Measurements from ENCODE around the gene DIRAS2.

The DIRAS2 gene

DNA sequence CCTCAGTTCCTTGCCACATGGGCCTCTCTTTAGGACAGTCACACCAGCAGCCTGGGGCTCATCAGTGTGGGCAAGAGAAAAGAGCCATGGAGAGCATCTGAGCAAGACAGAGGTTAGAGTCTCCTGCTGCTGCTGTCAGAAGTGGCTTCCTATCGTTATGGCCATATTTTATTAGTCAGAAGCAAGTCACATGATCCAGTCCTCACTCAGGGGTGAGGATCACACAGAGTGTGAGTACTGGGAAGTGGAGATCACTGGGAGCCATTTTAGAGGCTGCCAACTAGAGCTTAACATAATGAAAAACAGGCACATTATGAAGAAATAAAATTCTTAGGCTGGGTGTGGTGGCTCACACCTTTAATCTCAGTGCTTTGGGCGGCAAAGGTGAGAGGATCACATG, 62.0 kb downstream of the DIRAS2 start:
- ATAC-seq: no peak
- no peak for TF ChIP-seq ESRRG (CRISPR knock-in tag; IDR thresholded peaks at IDR 0.05)
- TF ChIP-seq, protein P1, sequence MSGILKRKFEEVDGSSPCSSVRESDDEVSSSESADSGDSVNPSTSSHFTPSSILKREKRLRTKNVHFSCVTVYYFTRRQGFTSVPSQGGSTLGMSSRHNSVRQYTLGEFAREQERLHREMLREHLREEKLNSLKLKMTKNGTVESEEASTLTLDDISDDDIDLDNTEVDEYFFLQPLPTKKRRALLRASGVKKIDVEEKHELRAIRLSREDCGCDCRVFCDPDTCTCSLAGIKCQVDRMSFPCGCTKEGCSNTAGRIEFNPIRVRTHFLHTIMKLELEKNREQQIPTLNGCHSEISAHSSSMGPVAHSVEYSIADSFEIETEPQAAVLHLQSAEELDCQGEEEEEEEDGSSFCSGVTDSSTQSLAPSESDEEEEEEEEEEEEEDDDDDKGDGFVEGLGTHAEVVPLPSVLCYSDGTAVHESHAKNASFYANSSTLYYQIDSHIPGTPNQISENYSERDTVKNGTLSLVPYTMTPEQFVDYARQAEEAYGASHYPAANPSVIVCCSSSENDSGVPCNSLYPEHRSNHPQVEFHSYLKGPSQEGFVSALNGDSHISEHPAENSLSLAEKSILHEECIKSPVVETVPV (CRISPR knock-in tag; IDR thresholded peaks at IDR 0.05): no peak
- no peak for TF ChIP-seq OSR1 (CRISPR knock-in tag; IDR thresholded peaks at IDR 0.05)
- TF ChIP-seq TCF4 (CRISPR knock-in tag; IDR thresholded peaks at IDR 0.05; ENCODE audit: borderline replicate concordance): no peak
- no peak for TF ChIP-seq GLIS3 (CRISPR knock-in tag; IDR thresholded peaks at IDR 0.05)
- TF ChIP-seq ISL1 (CRISPR knock-in tag; IDR thresholded peaks at IDR 0.05): no peak
- TF ChIP-seq, protein P2, sequence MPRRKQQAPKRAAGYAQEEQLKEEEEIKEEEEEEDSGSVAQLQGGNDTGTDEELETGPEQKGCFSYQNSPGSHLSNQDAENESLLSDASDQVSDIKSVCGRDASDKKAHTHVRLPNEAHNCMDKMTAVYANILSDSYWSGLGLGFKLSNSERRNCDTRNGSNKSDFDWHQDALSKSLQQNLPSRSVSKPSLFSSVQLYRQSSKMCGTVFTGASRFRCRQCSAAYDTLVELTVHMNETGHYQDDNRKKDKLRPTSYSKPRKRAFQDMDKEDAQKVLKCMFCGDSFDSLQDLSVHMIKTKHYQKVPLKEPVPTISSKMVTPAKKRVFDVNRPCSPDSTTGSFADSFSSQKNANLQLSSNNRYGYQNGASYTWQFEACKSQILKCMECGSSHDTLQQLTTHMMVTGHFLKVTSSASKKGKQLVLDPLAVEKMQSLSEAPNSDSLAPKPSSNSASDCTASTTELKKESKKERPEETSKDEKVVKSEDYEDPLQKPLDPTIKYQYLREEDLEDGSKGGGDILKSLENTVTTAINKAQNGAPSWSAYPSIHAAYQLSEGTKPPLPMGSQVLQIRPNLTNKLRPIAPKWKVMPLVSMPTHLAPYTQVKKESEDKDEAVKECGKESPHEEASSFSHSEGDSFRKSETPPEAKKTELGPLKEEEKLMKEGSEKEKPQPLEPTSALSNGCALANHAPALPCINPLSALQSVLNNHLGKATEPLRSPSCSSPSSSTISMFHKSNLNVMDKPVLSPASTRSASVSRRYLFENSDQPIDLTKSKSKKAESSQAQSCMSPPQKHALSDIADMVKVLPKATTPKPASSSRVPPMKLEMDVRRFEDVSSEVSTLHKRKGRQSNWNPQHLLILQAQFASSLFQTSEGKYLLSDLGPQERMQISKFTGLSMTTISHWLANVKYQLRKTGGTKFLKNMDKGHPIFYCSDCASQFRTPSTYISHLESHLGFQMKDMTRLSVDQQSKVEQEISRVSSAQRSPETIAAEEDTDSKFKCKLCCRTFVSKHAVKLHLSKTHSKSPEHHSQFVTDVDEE (CRISPR knock-in tag; IDR thresholded peaks at IDR 0.05): no peak
- no peak for TF ChIP-seq SNAI2 (CRISPR knock-in tag; IDR thresholded peaks at IDR 0.05)
- TF ChIP-seq ZFP3 (CRISPR knock-in tag; IDR thresholded peaks at IDR 0.05): no peak
- no peak for TF ChIP-seq ZNF8 (CRISPR knock-in tag; IDR thresholded peaks at IDR 0.05)
- TF ChIP-seq ZNF70 (CRISPR knock-in tag; IDR thresholded peaks at IDR 0.05): no peak
- TF ChIP-seq RARB (CRISPR knock-in tag; IDR thresholded peaks at IDR 0.05): no peak
- TF ChIP-seq, protein P3, sequence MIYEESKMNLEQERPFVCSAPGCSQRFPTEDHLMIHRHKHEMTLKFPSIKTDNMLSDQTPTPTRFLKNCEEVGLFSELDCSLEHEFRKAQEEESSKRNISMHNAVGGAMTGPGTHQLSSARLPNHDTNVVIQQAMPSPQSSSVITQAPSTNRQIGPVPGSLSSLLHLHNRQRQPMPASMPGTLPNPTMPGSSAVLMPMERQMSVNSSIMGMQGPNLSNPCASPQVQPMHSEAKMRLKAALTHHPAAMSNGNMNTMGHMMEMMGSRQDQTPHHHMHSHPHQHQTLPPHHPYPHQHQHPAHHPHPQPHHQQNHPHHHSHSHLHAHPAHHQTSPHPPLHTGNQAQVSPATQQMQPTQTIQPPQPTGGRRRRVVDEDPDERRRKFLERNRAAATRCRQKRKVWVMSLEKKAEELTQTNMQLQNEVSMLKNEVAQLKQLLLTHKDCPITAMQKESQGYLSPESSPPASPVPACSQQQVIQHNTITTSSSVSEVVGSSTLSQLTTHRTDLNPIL (CRISPR knock-in tag; IDR thresholded peaks at IDR 0.05; ENCODE audit: low read depth): no peak
- no peak for TF ChIP-seq ZNF565 (CRISPR knock-in tag; conservative IDR thresholded peaks at IDR 0.05; ENCODE audit: low read depth)
- TF ChIP-seq TOX (CRISPR knock-in tag; IDR thresholded peaks at IDR 0.05; ENCODE audit: borderline replicate concordance): no peak
- TF ChIP-seq BACH2 (CRISPR knock-in tag; IDR thresholded peaks at IDR 0.05; ENCODE audit: borderline replicate concordance): no peak
- TF ChIP-seq, protein P4, sequence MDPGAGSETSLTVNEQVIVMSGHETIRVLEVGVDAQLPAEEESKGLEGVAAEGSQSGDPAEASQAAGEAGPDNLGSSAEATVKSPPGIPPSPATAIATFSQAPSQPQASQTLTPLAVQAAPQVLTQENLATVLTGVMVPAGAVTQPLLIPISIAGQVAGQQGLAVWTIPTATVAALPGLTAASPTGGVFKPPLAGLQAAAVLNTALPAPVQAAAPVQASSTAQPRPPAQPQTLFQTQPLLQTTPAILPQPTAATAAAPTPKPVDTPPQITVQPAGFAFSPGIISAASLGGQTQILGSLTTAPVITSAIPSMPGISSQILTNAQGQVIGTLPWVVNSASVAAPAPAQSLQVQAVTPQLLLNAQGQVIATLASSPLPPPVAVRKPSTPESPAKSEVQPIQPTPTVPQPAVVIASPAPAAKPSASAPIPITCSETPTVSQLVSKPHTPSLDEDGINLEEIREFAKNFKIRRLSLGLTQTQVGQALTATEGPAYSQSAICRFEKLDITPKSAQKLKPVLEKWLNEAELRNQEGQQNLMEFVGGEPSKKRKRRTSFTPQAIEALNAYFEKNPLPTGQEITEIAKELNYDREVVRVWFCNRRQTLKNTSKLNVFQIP (CRISPR knock-in tag; IDR thresholded peaks at IDR 0.05; ENCODE audit: borderline replicate concordance, low read depth): no peak
- TF ChIP-seq ZFP30 (CRISPR knock-in tag; IDR thresholded peaks at IDR 0.05): no peak
- TF ChIP-seq, protein P5, sequence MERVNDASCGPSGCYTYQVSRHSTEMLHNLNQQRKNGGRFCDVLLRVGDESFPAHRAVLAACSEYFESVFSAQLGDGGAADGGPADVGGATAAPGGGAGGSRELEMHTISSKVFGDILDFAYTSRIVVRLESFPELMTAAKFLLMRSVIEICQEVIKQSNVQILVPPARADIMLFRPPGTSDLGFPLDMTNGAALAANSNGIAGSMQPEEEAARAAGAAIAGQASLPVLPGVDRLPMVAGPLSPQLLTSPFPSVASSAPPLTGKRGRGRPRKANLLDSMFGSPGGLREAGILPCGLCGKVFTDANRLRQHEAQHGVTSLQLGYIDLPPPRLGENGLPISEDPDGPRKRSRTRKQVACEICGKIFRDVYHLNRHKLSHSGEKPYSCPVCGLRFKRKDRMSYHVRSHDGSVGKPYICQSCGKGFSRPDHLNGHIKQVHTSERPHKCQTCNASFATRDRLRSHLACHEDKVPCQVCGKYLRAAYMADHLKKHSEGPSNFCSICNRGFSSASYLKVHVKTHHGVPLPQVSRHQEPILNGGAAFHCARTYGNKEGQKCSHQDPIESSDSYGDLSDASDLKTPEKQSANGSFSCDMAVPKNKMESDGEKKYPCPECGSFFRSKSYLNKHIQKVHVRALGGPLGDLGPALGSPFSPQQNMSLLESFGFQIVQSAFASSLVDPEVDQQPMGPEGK (CRISPR knock-in tag; IDR thresholded peaks at IDR 0.05; ENCODE audit: borderline replicate concordance): no peak

DNA sequence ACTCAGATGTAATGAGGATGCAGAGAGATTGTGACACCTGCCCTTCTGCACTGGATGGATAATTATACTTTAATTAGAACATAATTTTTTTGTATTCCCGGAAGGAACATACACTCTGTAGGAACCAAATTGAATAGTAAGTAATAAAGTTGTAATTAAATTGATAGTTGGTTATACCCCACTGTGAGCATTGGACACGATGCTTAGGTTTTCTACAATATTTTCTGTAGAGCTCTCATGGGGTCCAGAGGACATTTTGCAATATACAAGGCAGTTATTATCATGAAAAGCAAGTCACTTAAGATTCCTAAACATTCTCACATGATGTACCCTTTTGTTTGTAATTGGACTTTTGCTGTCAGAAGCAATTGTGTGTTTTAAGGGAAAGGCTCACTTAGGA, 63.4 kb downstream of the DIRAS2 start:
- TF ChIP-seq GLIS3 (CRISPR knock-in tag; IDR thresholded peaks at IDR 0.05): no peak
- TF ChIP-seq, protein P1 (CRISPR knock-in tag; IDR thresholded peaks at IDR 0.05): no peak
- TF ChIP-seq, protein P4 (CRISPR knock-in tag; IDR thresholded peaks at IDR 0.05; ENCODE audit: borderline replicate concordance, low read depth): no peak
- TF ChIP-seq CSDC2 (CRISPR knock-in tag; IDR thresholded peaks at IDR 0.05): no peak
- no peak for TF ChIP-seq ZNF8 (CRISPR knock-in tag; IDR thresholded peaks at IDR 0.05)
- no peak for TF ChIP-seq TOX (CRISPR knock-in tag; IDR thresholded peaks at IDR 0.05; ENCODE audit: borderline replicate concordance)
- no peak for TF ChIP-seq SNAI2 (CRISPR knock-in tag; IDR thresholded peaks at IDR 0.05)
- no peak for TF ChIP-seq ESRRG (CRISPR knock-in tag; IDR thresholded peaks at IDR 0.05)
- TF ChIP-seq ARNTL (CRISPR knock-in tag; IDR thresholded peaks at IDR 0.05; ENCODE audit: borderline replicate concordance, low read depth): no peak
- TF ChIP-seq BACH2 (CRISPR knock-in tag; IDR thresholded peaks at IDR 0.05; ENCODE audit: borderline replicate concordance): no peak
- TF ChIP-seq ZFP30 (CRISPR knock-in tag; IDR thresholded peaks at IDR 0.05): no peak
- TF ChIP-seq ISL1 (CRISPR knock-in tag; IDR thresholded peaks at IDR 0.05): no peak
- TF ChIP-seq, protein P2 (CRISPR knock-in tag; IDR thresholded peaks at IDR 0.05): no peak
- TF ChIP-seq ZFP3 (CRISPR knock-in tag; IDR thresholded peaks at IDR 0.05): no peak
- TF ChIP-seq RARB (CRISPR knock-in tag; IDR thresholded peaks at IDR 0.05): no peak
- no peak for ATAC-seq
